HepG2 (cell line): ENCODE measurements around the gene FRAS1. TPM values are rescaled to one million over a fixed set of nuclear protein-coding genes. Genes with fewer than 3 reads are reported as not detected.
"Not testable (repeated sequence)": the region's sequence is repeated elsewhere in the genome, so short reads cannot be mapped to it uniquely, and the experiment has no call there.

ENCODE experiments used
- ATAC-seq: fragments of 200-7000 bp; cut with Tn5 transposase; 3 replicates; pipeline ENCODE4 v1.9.1; 2020; ENCODE audit warnings: mild to moderate bottlenecking, moderate library complexity
- BruUV-seq: library from RNA; stranded (reverse); fragments of 400-500 nt; replicated peaks from 2 replicates; lab custom pipeline; 2021; lab: Mats Ljungman, UMichigan
- CTCF ChIA-PET: fragments of 300-600 bp; formaldehyde crosslinking; extraction: SDS; loops from one replicate; lab custom pipeline; 2021; ENCODE audit warnings: low total read pairs, inconsistent platforms, low intra/inter-chr PET ratio; lab: Yijun Ruan, JAX
- POLR2A ChIA-PET: fragments of 350-600 bp; sonication (Branson Sonifier 250); formaldehyde crosslinking; loops from one replicate; lab custom pipeline; 2020; ENCODE audit warnings: antibody characterized with exemption, inconsistent platforms; lab: Yijun Ruan, JAX
- DNase-seq: peaks from one replicate; pipeline ENCODE4 v3.0.0-alpha.2; 2015; ENCODE audit warnings: low spot score
- FAIRE-seq: peaks from 3 replicates; lab custom pipeline; 2011; peaks lifted over from hg19 to GRCh38; lab: Jason Lieb, UNC
- H2AFZ ChIP-seq: one replicate; pipeline ENCODE4 v1.6.1; 2011; ENCODE audit warnings: low read length, inconsistent platforms
- H3K27ac ChIP-seq: fragments of 300-600 bp; 3 replicates; pipeline ENCODE4 v1.8.0; 2011; ENCODE audit warnings: mixed run types, mild to moderate bottlenecking, mixed read lengths, low read length, inconsistent platforms; ENCODE audit not compliant: insufficient read depth; ENCODE audit errors: extremely low read length
- H3K27me3 ChIP-seq, 2 experiments: fragments of 200-600 bp in 1 of 2; 2 replicates in 1 of 2; 3 replicates in 1 of 2; pipeline versions ENCODE4 v1.6.0 to v1.8.0; 2011; ENCODE audit warnings: low read length in 2 of 2, mild to moderate bottlenecking in 2 of 2, moderate library complexity in 2 of 2, inconsistent platforms in 1 of 2; ENCODE audit not compliant: insufficient read depth in 2 of 2, control insufficient read depth in 1 of 2
- H3K36me3 ChIP-seq, 2 experiments: fragments of 200-600 bp in 1 of 2; replicated peaks in 1 of 2; 2 replicates in 1 of 2; 3 replicates in 1 of 2; pipeline versions ENCODE4 v1.5.1 to v1.8.0; 2011; ENCODE audit warnings: low read length in 2 of 2, inconsistent platforms in 1 of 2; ENCODE audit not compliant: insufficient read depth in 2 of 2, control insufficient read depth in 1 of 2
- H3K4me1 ChIP-seq: 2 replicates; pipeline ENCODE4 v1.5.1; 2012; ENCODE audit warnings: low read length, inconsistent platforms; ENCODE audit not compliant: insufficient read depth
- H3K4me2 ChIP-seq: 2 replicates; pipeline ENCODE4 v1.6.0; 2011; ENCODE audit warnings: low read depth, low read length, inconsistent platforms
- H3K4me3 ChIP-seq, 3 experiments: fragments of 200-600 bp in 1 of 3; sonication (generic), shearing (Covaris generic) in 1 of 3; replicated peaks in 1 of 3; 2 replicates each; pipeline ENCODE4 v1.5.1; 2011 to 2016; ENCODE audit warnings: low read length in 3 of 3, inconsistent platforms in 2 of 3, low read depth in 2 of 3, mild to moderate bottlenecking in 2 of 3, control low read depth in 1 of 3, mixed read lengths in 1 of 3; ENCODE audit not compliant: insufficient read depth in 1 of 3
- H3K79me2 ChIP-seq: one replicate; pipeline ENCODE4 v1.6.1; 2011; ENCODE audit warnings: low read length, inconsistent platforms; ENCODE audit not compliant: insufficient read depth
- H3K9ac ChIP-seq: 2 replicates; pipeline ENCODE4 v1.6.0; 2011; ENCODE audit warnings: mild to moderate bottlenecking, low read depth, low read length, inconsistent platforms; ENCODE audit not compliant: insufficient read depth
- H3K9me3 ChIP-seq: 2 replicates; pipeline ENCODE4 v1.5.1; 2012; ENCODE audit warnings: mild to moderate bottlenecking, low read length
- H4K20me1 ChIP-seq: 2 replicates; pipeline ENCODE4 v1.6.0; 2011; ENCODE audit warnings: inconsistent platforms, mild to moderate bottlenecking, low read length, moderate library complexity; ENCODE audit not compliant: insufficient read depth
- FOXA1 ChIP-seq, 2 experiments: fragments of 450-650 bp in 1 of 2; sonication (generic) in 1 of 2; formaldehyde crosslinking in 1 of 2; IDR thresholded peaks; 2 replicates each; pipeline versions ENCODE4 v1.4.0 to v1.6.1; 2016 to 2020; ENCODE audit warnings: missing genetic modification reagents in 1 of 2
- HOXA3 ChIP-seq: sonication (generic); formaldehyde crosslinking; IDR thresholded peaks from 2 replicates; pipeline ENCODE4 v1.5.0; 2020; ENCODE audit warnings: missing genetic modification reagents
- POGZ ChIP-seq: sonication (generic); formaldehyde crosslinking; IDR thresholded peaks from 2 replicates; pipeline ENCODE4 v1.4.0; 2020; ENCODE audit warnings: mild to moderate bottlenecking, missing genetic modification reagents
- ZBTB33 ChIP-seq: sonication (generic); formaldehyde crosslinking; IDR thresholded peaks from 2 replicates; pipeline ENCODE4 v1.4.0; 2020; ENCODE audit warnings: missing genetic modification reagents
- ZMYM4 ChIP-seq: sonication (generic); formaldehyde crosslinking; IDR thresholded peaks from 2 replicates; pipeline ENCODE4 v1.8.1; 2023; ENCODE audit warnings: mild to moderate bottlenecking, missing genetic modification reagents
- ZNF281 ChIP-seq: sonication (generic); formaldehyde crosslinking; IDR thresholded peaks from 2 replicates; pipeline ENCODE4 v1.4.0; 2020; ENCODE audit warnings: missing genetic modification reagents, borderline replicate concordance
- ZNF687 ChIP-seq: sonication (generic); formaldehyde crosslinking; IDR thresholded peaks from 2 replicates; pipeline ENCODE4 v1.5.1; 2020; ENCODE audit warnings: mild to moderate bottlenecking, missing genetic modification reagents, moderate library complexity
- WGBS: methylation state at CpG from one replicate; pipeline ENCODE4 v1.1.6; 2017; ENCODE audit warnings: low lambda C conversion rate; 5-methylcytosine and 5-hydroxymethylcytosine counted together
- in situ Hi-C: cut with HindIII; loops from 2 replicates; pipeline ENCODE4 v1.10.0; 2017; ENCODE audit warnings: low pct_unique_long_range_greater_than_20kb; ENCODE audit not compliant: extremely low pct_ligation_motif_present
- intact Hi-C: fragments of 100-400 bp; cut with micrococcal nuclease; formaldehyde crosslinking; loops from one replicate; pipeline ENCODE4 v1.10.0; 2022; ENCODE audit not compliant: unreplicated experiment
- polyA plus RNA-seq, 8 experiments: library from polyadenylated mRNA; depleted of rRNA in 3 of 8; stranded (reverse) in 7 of 8; unstranded in 1 of 8; fragments of >200 nt; fragmentation: Illumina TruSeq in 4 of 8; extraction: Trizol in 4 of 8; gene quantifications; 2 replicates each; pipeline versions ENCODE4 v1.2.1 to v1.2.3, GENCODE V29; 2011 to 2016; ENCODE audit warnings: low read depth in 4 of 8, missing spikeins in 1 of 8, mixed read lengths in 1 of 8; ENCODE audit not compliant: insufficient read depth in 1 of 8
- total RNA-seq, 5 experiments: library from RNA; depleted of rRNA; stranded (reverse); fragments of >200 nt; fragmentation: Illumina TruSeq; extraction: Trizol; gene quantifications; 2 replicates each; pipeline ENCODE4 v1.2.3, GENCODE V29; 2016; ENCODE audit warnings: low read depth in 1 of 5

The FRAS1 gene
- total and polyA plus RNA-seq, 2 of the 13 experiments (the other 11 are each of a cell fraction or from before 2014, with no cell fraction given), result 22.5 to 31.6 TPM

DNA sequence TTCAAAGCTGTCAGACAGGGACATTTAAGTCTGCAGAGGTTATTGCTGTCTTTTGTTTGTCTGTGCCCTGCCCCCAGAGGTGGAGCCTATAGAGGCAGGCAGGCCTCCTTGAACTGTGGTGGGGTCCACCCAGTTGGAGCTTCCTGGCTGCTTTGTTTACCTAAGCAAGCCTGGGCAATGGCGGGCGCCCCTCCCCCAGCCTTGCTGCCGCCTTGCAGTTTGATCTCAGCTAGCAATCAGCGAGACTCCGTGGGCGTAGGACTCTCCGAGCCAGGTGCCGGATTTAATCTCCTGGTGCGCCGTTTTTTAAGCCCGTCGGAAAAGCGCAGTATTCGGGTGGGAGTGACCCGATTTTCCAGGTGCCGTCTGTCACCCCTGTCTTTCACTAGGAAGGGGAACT is 250.1 kb downstream of the FRAS1 start:
- H4K20me1 ChIP-seq; H3K9ac ChIP-seq; POLR2A ChIA-PET; H3K27ac ChIP-seq; H3K79me2 ChIP-seq; DNase-seq; BruUV-seq; H3K27me3 ChIP-seq; H2AFZ ChIP-seq; FAIRE-seq; in situ Hi-C loops; H3K4me1 ChIP-seq; H3K4me3 ChIP-seq; intact Hi-C loops; H3K4me2 ChIP-seq; ATAC-seq; CTCF ChIA-PET; H3K9me3 ChIP-seq; TF ChIP-seq FOXA1 (IDR thresholded peaks at IDR 0.05): not testable (repeated sequence)
- 95% methylated on average over 13 of the region's 16 CpGs for WGBS
- TF ChIP-seq ZBTB33 (CRISPR knock-in tag), result peak; percentile 79
- TF ChIP-seq FOXA1 (CRISPR knock-in tag; IDR thresholded peaks at IDR 0.05), result peak; percentile 33; the same call in 1 of the 2 replicates
- TF ChIP-seq ZNF687 (CRISPR knock-in tag), result peak; percentile 37; the same call in 1 of the 2 replicates
- peak; percentile 34; the same call in 1 of the 2 replicates for TF ChIP-seq HOXA3 (CRISPR knock-in tag)
- TF ChIP-seq ZMYM4 (CRISPR knock-in tag), result peak; percentile 74; the same call in 1 of the 2 replicates
- TF ChIP-seq ZNF281 (CRISPR knock-in tag), result peak; percentile 78; the same call in 1 of the 2 replicates
- TF ChIP-seq POGZ (CRISPR knock-in tag), result 0 out of 2 replicates have a peak, but pooled peaks have one; percentile 22
- peaks cover 8 to 38% of the 10 kb centered on the region in 2 experiments for H3K36me3 ChIP-seq
